GM18502 (cell line): ENCODE data around the gene UBE2A.

Experiments used
- ATAC-seq: cut with Tn5 transposase; IDR thresholded peaks from one replicate; pipeline ENCODE4 v1.9.1; 2021; ENCODE audit warnings: mild to moderate bottlenecking; ENCODE audit not compliant: unreplicated experiment, poor library complexity

UBE2A gene

DNA sequence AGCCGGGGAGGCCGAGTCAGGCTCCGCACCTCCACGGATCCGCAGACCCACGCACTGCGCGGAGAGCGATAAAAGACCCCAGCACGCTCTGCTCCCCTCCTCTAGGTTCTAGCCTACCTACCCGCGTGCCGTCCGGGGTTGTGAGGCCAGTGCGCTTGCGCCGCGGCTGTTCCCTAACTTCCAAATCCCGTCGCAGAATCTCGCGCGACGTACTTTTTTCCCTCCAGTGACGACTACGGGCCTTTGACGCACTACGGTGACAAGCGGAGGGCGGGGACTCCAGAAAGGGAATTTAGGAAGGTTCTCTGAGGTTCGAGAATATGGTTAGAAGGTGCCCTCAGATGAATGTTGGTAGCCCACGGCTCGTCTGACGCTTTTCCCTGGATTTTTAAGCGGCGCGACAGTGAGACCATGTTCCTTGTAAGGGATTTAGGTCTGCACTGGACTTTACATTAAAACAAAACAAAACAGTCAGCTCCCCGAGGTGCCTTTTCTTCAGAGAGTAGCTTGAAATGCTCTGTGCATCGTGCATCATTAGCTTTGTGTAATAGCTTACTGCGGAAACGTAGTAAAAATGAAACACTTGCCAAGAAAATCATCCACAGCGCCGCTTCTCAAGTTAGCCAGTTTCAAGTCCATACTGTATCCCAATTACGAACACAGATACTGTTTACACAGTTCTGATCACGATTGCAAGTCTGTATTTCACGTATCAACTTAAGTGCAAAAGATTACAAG is 32.1 kb downstream of the UBE2A start, which contains the start of gene NKRF:
Gene NKRF (minus strand): TSS at position 145 of the 738 bp plus-strand sequence.
- peak; percentile 72 for ATAC-seq

GRCh38 chrX:119607018-119607389 is 32.6 kb downstream of the UBE2A start:
- no peak for ATAC-seq

DNA sequence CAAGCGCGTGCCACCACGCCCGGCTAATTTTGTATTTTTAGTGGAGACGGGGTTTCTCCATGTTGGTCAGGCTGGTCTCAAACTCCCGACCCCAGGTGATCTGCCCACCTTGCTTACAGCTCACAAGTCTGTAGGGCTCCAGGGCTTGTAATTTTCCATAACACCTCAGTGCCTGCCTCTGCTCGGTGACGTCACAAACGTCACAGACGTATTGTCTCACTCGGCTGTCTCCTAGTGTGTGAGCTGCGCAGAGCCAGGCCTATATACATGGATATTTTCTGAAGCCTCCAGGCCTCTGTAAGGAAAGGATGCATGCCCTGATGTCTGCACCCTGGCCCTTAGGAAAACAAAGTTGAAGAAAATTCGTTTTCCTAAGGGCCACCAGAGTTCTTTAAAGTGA is 40.4 kb downstream of the UBE2A start:
- no peak for ATAC-seq

DNA sequence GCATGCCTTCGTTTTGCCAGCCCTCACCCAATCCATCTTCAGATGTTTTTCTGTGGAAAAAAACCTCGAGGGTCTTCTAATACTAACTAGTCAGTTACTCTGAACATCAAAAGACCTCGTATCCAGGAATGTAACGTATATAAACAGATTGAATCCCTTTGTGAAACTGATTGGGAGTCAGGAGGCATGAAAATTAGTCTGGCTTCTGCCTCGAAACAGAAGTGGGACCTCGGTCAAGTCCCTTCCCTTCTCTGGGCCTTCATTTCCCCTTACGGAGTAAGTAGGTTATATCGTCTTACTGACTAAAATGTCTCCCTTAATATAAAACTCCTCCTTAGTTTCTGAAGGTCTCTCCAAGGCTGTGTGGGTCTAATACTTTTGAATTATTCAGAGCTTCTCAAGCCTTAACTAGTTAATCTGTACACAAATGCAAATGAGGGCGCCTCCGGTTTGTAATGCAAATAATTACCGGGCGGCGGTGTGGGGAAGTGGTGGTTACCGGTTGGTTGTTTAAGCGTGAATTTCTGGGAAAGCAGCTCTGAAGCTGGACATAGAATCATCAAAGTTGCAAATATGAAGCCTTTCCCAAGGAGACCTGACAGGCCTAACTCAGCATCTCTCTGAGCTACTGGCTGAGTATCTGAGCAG is 43.3 kb downstream of the UBE2A start:
- peak; percentile 64 for ATAC-seq

- ATAC-seq, result no peak
Measured at GRCh38 chrX:119618439-119618838, 44.1 kb downstream of the UBE2A start.

DNA sequence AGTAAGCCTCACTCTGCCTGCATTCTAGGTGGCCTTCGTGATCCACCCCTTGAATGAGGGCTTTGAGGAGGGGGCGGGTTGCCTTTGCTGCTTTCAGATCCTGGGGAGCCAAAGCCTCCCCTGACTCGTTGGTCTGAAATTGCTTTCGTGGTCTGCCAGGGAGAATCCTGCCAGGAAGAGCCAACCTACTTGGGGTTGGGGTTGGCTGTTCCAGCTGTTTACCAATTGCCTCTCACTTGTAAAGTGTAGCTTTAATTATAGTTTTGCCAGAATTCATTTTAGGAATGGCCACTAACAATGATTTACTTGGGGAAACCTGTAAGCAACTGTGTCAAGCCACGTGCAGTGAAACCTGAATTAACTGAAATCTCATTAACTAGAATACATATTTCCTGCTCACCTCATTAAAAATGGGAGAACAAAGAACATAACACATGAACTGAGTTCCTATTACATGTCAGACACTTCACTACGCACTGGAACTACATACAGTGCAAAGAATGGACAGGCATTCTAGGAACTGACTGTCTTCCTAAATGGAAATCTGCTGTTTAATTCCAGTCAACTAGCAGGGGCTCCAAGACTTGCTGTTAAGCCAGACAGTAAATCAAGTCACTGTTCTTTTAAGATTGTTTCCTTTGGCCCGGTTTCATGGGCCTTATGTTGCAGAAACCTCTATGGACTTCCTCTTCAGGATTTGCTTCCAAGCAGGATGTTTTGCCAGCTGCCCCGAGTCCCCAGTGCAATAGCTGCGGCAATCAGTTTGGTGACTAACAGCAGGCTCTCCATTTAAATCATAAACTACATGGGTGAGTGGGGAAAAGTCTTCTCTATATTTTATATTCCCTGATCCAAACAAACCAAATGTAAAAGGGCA is 48.2 kb downstream of the UBE2A start:
- ATAC-seq, result no peak

- ATAC-seq, result no peak
Measured at GRCh38 chrX:119624417-119624816, 50.1 kb downstream of the UBE2A start.

DNA sequence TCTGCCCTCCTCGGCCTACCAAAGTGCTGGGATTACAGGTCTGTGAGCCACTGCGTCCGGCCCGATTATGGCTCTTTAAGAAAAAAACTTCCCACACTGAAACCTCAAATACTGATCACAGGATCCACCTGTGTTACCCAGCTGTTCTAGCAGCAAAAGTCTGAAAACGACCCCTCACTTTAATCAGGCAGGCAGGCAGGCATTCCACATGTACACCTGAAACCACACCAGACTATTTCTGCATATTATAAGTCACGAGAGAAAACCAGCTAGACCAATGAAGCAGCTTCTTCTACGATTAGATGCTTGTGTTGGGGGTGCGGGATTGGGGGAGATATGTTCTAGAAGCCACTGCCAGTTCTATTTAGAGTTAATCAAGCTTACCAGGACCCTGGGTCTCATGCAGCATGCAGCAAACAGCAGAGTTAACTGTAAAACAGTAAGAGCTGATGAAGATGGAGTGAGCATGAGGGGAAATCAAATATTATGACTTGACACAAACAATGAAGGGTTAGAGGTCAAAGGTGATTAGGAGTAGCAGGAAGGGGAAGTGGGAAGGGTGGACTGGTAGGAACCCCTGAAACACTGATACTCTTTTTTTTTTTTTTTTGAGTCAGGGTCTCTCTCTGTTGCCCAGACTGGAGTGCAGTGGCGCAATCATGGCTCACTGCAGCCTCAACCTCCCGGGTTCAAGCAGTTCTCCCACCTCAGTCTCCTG is 50.7 kb downstream of the UBE2A start:
- ATAC-seq, result no peak

DNA sequence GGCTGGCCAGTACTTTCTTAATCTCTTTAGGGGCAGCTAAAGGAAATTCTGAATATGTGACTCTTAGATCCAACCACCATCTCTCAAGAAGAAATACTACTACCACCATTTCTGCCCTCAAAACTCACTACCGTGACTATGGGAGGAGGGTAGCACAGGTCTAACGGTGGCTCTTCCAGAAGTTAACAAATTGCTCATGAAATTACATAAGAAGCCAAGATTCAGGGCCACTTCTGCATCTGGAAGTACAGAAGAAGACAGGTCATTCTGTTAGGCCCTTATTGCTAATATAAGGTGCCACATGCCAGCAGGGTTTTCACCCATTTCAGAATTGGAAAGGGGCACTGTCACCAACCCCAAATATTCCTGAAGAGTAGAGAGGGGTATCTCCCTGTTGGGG is 51.5 kb downstream of the UBE2A start:
- no peak for ATAC-seq
